Measurements from ENCODE around the gene CDK17.
A peak's percentile ranks its signal among the peaks of the same experiment; 100 is the strongest.
"Not testable (repeated sequence)": the region's sequence is repeated elsewhere in the genome, so short reads cannot be mapped to it uniquely, and the experiment has no call there.

The CDK17 gene

DNA sequence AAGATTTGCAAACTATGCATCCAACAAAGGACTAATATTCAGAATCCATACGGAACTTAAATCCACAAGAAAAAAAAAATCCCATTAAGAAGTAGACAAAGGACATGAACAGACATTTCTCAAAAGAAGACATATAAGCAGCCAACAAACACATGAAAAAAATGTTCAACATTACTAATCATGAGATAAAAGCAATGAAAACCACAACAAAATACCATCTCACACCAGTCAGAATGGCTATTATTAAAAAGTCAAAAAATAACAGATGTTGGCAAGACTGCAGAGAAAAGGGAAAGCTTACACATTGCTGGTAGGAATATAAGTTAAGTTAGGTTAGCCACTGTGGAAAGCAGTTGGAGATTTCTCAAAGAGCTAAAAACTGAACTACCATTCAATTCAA is 16.2 kb downstream of the CDK17 start:
- H3K9ac ChIP-seq (ENCODE audit: low read length), result no peak overlapping the region
- H3K27me3 ChIP-seq (ENCODE audit: control insufficient read depth in 1 of 2, insufficient read depth in 2 of 2, low read length in 2 of 2), result no peaks in the 10 kb centered on the region
- no peak overlapping the region for H3K27ac ChIP-seq (ENCODE audit: low read depth, low read length)
- no peak overlapping the region for H3K4me3 ChIP-seq (ENCODE audit: low read depth in 1 of 2, low read length in 2 of 2)
- H3K36me3 ChIP-seq (ENCODE audit: insufficient read depth, low read length), result no peaks in the 10 kb centered on the region
- H3K9me3 ChIP-seq (ENCODE audit: low read length), result no peaks in the 10 kb centered on the region
- H3K4me1 ChIP-seq (ENCODE audit: insufficient read depth, low read length), result peaks cover 31% of the 10 kb centered on the region

- H3K27ac ChIP-seq (ENCODE audit: low read depth, low read length), result no peak overlapping the region
- H3K4me1 ChIP-seq (ENCODE audit: insufficient read depth, low read length), result peaks cover 28% of the 10 kb centered on the region
- no peak overlapping the region for H3K4me3 ChIP-seq (ENCODE audit: low read depth in 1 of 2, low read length in 2 of 2)
- H3K36me3 ChIP-seq (ENCODE audit: insufficient read depth, low read length), result no peaks in the 10 kb centered on the region
- H3K9me3 ChIP-seq (ENCODE audit: low read length), result no peaks in the 10 kb centered on the region
- no peak overlapping the region for H3K9ac ChIP-seq (ENCODE audit: low read length)
- no peaks in the 10 kb centered on the region for H3K27me3 ChIP-seq (ENCODE audit: control insufficient read depth in 1 of 2, insufficient read depth in 2 of 2, low read length in 2 of 2)
Observed at GRCh38 chr12:96383371-96383770, 16.9 kb downstream of the CDK17 start.

DNA sequence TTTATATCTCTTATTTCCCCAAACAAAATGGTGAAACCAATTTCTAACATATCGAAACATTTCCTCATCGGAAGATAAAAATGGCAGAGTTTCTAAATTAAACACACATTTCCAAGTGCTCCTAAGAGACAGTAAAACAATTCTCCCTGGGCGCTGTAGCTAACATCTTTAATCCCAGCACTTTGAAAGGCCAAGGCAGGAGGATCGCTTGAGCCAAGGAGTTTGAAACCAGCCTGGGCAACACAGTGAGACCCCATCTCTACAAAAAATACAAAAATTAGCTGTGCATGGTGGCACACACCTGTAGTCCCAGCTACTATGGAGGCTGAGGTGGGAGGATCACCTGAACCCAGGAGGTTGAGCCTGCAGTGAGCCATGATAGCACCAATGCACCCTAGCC is 20.5 kb downstream of the CDK17 start:
- H3K27ac ChIP-seq (ENCODE audit: low read depth, low read length); H3K36me3 ChIP-seq (ENCODE audit: insufficient read depth, low read length); H3K9ac ChIP-seq (ENCODE audit: low read length); H3K9me3 ChIP-seq (ENCODE audit: low read length); H3K27me3 ChIP-seq (ENCODE audit: control insufficient read depth in 1 of 2, insufficient read depth in 2 of 2, low read length in 2 of 2); H3K4me3 ChIP-seq (ENCODE audit: low read depth in 1 of 2, low read length in 2 of 2): not testable (repeated sequence)
- peaks cover 41% of the 10 kb centered on the region for H3K4me1 ChIP-seq (ENCODE audit: insufficient read depth, low read length)

- Histone ChIP-seq H3K36me3 (ENCODE audit: insufficient read depth, low read length) (no peaks in the 10 kb centered on the region), H3K27me3 (ENCODE audit: control insufficient read depth in 1 of 2, insufficient read depth in 2 of 2, low read length in 2 of 2) (no peaks in the 10 kb centered on the region), H3K9me3 (ENCODE audit: low read length) (no peaks in the 10 kb centered on the region), H3K4me1 (ENCODE audit: insufficient read depth, low read length) (peaks cover 37% of the 10 kb centered on the region), H3K27ac (ENCODE audit: low read depth, low read length) (no peak overlapping the region), H3K9ac (ENCODE audit: low read length) (no peak overlapping the region), H3K4me3 (ENCODE audit: low read depth in 1 of 2, low read length in 2 of 2) (no peak overlapping the region)
Observed at GRCh38 chr12:96378319-96378718, 21.9 kb downstream of the CDK17 start.

DNA sequence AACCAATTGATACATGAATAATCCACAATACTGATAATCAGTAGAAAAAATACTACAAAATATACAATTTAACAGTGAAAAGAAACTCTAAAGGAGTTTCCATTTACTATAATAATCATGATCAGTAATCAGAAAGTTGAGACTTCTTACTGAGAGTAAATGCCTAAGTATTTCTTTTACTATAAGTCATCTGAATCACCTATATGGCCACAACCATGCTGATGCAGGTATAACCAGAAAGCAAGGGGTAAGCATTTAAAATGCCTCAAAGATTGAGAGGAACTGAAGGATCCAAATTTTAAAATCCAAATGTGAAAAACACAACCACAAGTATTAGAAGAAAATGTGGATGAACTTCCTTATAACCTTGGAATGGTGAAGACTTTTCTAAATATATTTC is 23.4 kb downstream of the CDK17 start:
- no peak overlapping the region for H3K27ac ChIP-seq (ENCODE audit: low read depth, low read length)
- no peak overlapping the region for H3K9ac ChIP-seq (ENCODE audit: low read length)
- no peaks in the 10 kb centered on the region for H3K9me3 ChIP-seq (ENCODE audit: low read length)
- H3K27me3 ChIP-seq (ENCODE audit: control insufficient read depth in 1 of 2, insufficient read depth in 2 of 2, low read length in 2 of 2), result no peaks in the 10 kb centered on the region
- peaks cover 45% of the 10 kb centered on the region for H3K4me1 ChIP-seq (ENCODE audit: insufficient read depth, low read length)
- no peaks in the 10 kb centered on the region for H3K36me3 ChIP-seq (ENCODE audit: insufficient read depth, low read length)
- no peak overlapping the region for H3K4me3 ChIP-seq (ENCODE audit: low read depth in 1 of 2, low read length in 2 of 2)

- no peak overlapping the region for H3K4me3 ChIP-seq (ENCODE audit: low read depth in 1 of 2, low read length in 2 of 2)
- H3K27me3 ChIP-seq (ENCODE audit: control insufficient read depth in 1 of 2, insufficient read depth in 2 of 2, low read length in 2 of 2), result no peaks in the 10 kb centered on the region
- H3K4me1 ChIP-seq (ENCODE audit: insufficient read depth, low read length), result peaks cover 49% of the 10 kb centered on the region
- H3K36me3 ChIP-seq (ENCODE audit: insufficient read depth, low read length), result no peaks in the 10 kb centered on the region
- no peaks in the 10 kb centered on the region for H3K9me3 ChIP-seq (ENCODE audit: low read length)
- no peak overlapping the region for H3K27ac ChIP-seq (ENCODE audit: low read depth, low read length)
- H3K9ac ChIP-seq (ENCODE audit: low read length), result no peak overlapping the region
Observed at GRCh38 chr12:96375841-96376604, 24.2 kb downstream of the CDK17 start.

GRCh38 chr12:96375170-96375569 is 25.1 kb downstream of the CDK17 start:
- Histone ChIP-seq H3K9ac (ENCODE audit: low read length) (no peak overlapping the region), H3K4me3 (ENCODE audit: low read depth in 1 of 2, low read length in 2 of 2) (no peak overlapping the region), H3K9me3 (ENCODE audit: low read length) (no peaks in the 10 kb centered on the region), H3K27ac (ENCODE audit: low read depth, low read length) (no peak overlapping the region), H3K4me1 (ENCODE audit: insufficient read depth, low read length) (peaks cover 52% of the 10 kb centered on the region), H3K27me3 (ENCODE audit: control insufficient read depth in 1 of 2, insufficient read depth in 2 of 2, low read length in 2 of 2) (no peaks in the 10 kb centered on the region), H3K36me3 (ENCODE audit: insufficient read depth, low read length) (no peaks in the 10 kb centered on the region)

GRCh38 chr12:96371790-96372699 is 28.2 kb downstream of the CDK17 start:
- Histone ChIP-seq H3K36me3 (ENCODE audit: insufficient read depth, low read length) (no peaks in the 10 kb centered on the region), H3K4me3 (ENCODE audit: low read depth in 1 of 2, low read length in 2 of 2) (no peak overlapping the region), H3K9me3 (ENCODE audit: low read length) (no peaks in the 10 kb centered on the region), H3K27me3 (ENCODE audit: control insufficient read depth in 1 of 2, insufficient read depth in 2 of 2, low read length in 2 of 2) (no peaks in the 10 kb centered on the region), H3K9ac (ENCODE audit: low read length) (no peak overlapping the region), H3K27ac (ENCODE audit: low read depth, low read length) (no peak overlapping the region), H3K4me1 (ENCODE audit: insufficient read depth, low read length) (peaks cover 74% of the 10 kb centered on the region)

GRCh38 chr12:96371138-96371789 is 29.0 kb downstream of the CDK17 start:
- H3K4me1 ChIP-seq (ENCODE audit: insufficient read depth, low read length), result peaks cover 70% of the 10 kb centered on the region
- no peak overlapping the region for H3K9ac ChIP-seq (ENCODE audit: low read length)

GRCh38 chr12:96368687-96369086 is 31.6 kb downstream of the CDK17 start:
- Histone ChIP-seq H3K4me3 (ENCODE audit: low read depth in 1 of 2, low read length in 2 of 2) (no peak overlapping the region), H3K9me3 (ENCODE audit: low read length) (no peaks in the 10 kb centered on the region), H3K4me1 (ENCODE audit: insufficient read depth, low read length) (peaks cover 68% of the 10 kb centered on the region), H3K27me3 (ENCODE audit: control insufficient read depth in 1 of 2, insufficient read depth in 2 of 2, low read length in 2 of 2) (no peaks in the 10 kb centered on the region), H3K27ac (ENCODE audit: low read depth, low read length) (peak overlapping the region; percentile 44), H3K36me3 (ENCODE audit: insufficient read depth, low read length) (no peaks in the 10 kb centered on the region), H3K9ac (ENCODE audit: low read length) (no peak overlapping the region)

More at GRCh38 chr12:96371138-96371789, 29.0 kb downstream of the CDK17 start:
- H3K27ac ChIP-seq (ENCODE audit: low read depth, low read length), result no peak overlapping the region
- no peaks in the 10 kb centered on the region for H3K9me3 ChIP-seq (ENCODE audit: low read length)
- no peak overlapping the region for H3K4me3 ChIP-seq (ENCODE audit: low read depth in 1 of 2, low read length in 2 of 2)
- no peaks in the 10 kb centered on the region for H3K27me3 ChIP-seq (ENCODE audit: control insufficient read depth in 1 of 2, insufficient read depth in 2 of 2, low read length in 2 of 2)
- H3K36me3 ChIP-seq (ENCODE audit: insufficient read depth, low read length), result no peaks in the 10 kb centered on the region

- no peaks in the 10 kb centered on the region for H3K9me3 ChIP-seq (ENCODE audit: low read length)
- H3K4me3 ChIP-seq (ENCODE audit: low read depth in 1 of 2, low read length in 2 of 2), result no peak overlapping the region
- H3K4me1 ChIP-seq (ENCODE audit: insufficient read depth, low read length), result peaks cover 67% of the 10 kb centered on the region
- no peaks in the 10 kb centered on the region for H3K36me3 ChIP-seq (ENCODE audit: insufficient read depth, low read length)
- H3K27ac ChIP-seq (ENCODE audit: low read depth, low read length), result peak overlapping the region; percentile 44
- no peaks in the 10 kb centered on the region for H3K27me3 ChIP-seq (ENCODE audit: control insufficient read depth in 1 of 2, insufficient read depth in 2 of 2, low read length in 2 of 2)
- H3K9ac ChIP-seq (ENCODE audit: low read length), result no peak overlapping the region
Observed at GRCh38 chr12:96368233-96368632, 32.0 kb downstream of the CDK17 start.

Measured in muscle layer of colon (tissue), 2 donors.